ENCODE measurements around the gene SSTR3. TPM values are rescaled to one million over a fixed set of nuclear protein-coding genes. Genes with fewer than 3 reads are reported as not detected.
A peak's percentile ranks its signal among the peaks of the same experiment; 100 is the strongest.

SSTR3 gene
- total and polyA plus RNA-seq, 9 of the 15 experiments (the other 6 are each of a cell fraction or from before 2014, with no cell fraction given): 0.03 TPM; not detected in 8

DNA sequence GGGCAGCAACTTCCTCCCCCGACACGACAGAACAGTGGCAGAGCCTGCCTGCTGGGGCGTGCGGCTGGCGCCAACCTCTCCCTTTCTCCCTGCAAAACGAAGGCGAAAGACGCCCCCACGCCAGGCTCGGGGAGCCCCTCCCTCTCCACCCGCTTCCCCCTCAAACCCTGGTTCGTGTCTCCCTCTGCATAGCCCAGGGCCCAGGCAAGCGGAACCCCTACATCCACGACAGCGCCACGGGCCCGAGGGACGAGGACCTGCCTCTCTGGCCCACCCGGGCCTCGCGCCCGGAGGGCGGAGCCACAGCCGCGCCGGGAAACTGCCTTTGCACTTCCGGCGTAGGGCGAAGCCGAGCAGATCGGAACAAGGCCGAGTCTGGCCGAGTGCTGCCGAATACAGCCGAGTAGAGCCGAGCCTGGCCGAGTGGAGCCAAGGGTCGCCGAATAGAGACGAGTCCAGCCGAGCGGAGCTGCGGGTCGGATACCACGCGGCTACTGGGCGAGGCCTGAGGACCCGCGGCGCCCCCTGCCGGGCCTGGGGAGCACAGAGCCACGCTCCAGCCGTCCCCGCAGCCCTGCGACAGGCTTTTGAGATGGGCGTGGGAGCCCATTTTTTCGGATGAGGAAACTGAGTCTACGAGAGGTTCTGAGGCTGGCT, 13.0 kb downstream of the SSTR3 start (continued):
- TF ChIP-seq HDAC2 (IDR thresholded peaks at IDR 0.05) (peak; percentile 78; the same call in 1 of the 2 replicates), CHD2 (IDR thresholded peaks at IDR 0.05; ENCODE audit: low read depth, low read length) (no peak), ETV1 (tag; conservative IDR thresholded peaks at IDR 0.05; ENCODE audit: low read depth) (0 out of 2 replicates have a peak, but pooled peaks have one; percentile 13), SRSF1 (IDR thresholded peaks at IDR 0.05; ENCODE audit: low read depth, low read length) (no peak), KLF10 (CRISPR knock-in tag; IDR thresholded peaks at IDR 0.05) (no peak), HNRNPH1 (optimal IDR thresholded peaks at IDR 0.05; ENCODE audit: low read depth, low read length) (no peak), TAF1 (IDR thresholded peaks at IDR 0.05; ENCODE audit: control insufficient read depth, extremely low read depth, insufficient read depth, low read length, severe bottlenecking) (peak; percentile 37), KLF16 (IDR thresholded peaks at IDR 0.05) (no peak), ZC3H4 (CRISPR knock-in tag; IDR thresholded peaks at IDR 0.05; ENCODE audit: borderline replicate concordance) (no peak), ZNF24 (IDR thresholded peaks at IDR 0.05) (no peak), ETV5 (CRISPR knock-in tag; IDR thresholded peaks at IDR 0.05; ENCODE audit: low read depth) (peak; percentile 76), PTTG1 (tag; IDR thresholded peaks at IDR 0.05; ENCODE audit: low read depth) (no peak), FUS (optimal IDR thresholded peaks at IDR 0.05; ENCODE audit: low read depth, low read length) (no peak), ZNF551 (CRISPR knock-in tag; IDR thresholded peaks at IDR 0.05) (no peak), ZNF41 (CRISPR knock-in tag; conservative IDR thresholded peaks at IDR 0.05) (no peak), COPS2 (conservative IDR thresholded peaks at IDR 0.05) (no peak), PHF8 (IDR thresholded peaks at IDR 0.05; ENCODE audit: borderline replicate concordance, low read length) (peak; percentile 95), PURB (CRISPR knock-in tag; IDR thresholded peaks at IDR 0.05; ENCODE audit: low read depth) (no peak), HDAC8 (tag; IDR thresholded peaks at IDR 0.05) (no peak), PTBP1 (IDR thresholded peaks at IDR 0.05; ENCODE audit: low read depth, low read length) (no peak), CTBP1 (IDR thresholded peaks at IDR 0.05; ENCODE audit: borderline replicate concordance) (peak; percentile 72; the same call in 1 of the 2 replicates)
- TF ChIP-seq, protein P1, sequence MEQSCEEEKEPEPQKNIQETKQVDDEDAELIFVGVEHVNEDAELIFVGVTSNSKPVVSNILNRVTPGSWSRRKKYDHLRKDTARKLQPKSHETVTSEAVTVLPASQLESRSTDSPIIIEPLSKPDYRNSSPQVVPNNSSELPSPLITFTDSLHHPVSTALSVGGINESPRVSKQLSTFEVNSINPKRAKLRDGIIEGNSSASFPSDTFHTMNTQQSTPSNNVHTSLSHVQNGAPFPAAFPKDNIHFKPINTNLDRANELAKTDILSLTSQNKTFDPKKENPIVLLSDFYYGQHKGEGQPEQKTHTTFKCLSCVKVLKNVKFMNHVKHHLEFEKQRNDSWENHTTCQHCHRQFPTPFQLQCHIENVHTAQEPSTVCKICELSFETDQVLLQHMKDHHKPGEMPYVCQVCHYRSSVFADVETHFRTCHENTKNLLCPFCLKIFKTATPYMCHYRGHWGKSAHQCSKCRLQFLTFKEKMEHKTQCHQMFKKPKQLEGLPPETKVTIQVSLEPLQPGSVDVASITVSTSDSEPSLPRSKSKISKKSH (CRISPR knock-in tag; IDR thresholded peaks at IDR 0.05): no peak
- TF ChIP-seq, protein P2, sequence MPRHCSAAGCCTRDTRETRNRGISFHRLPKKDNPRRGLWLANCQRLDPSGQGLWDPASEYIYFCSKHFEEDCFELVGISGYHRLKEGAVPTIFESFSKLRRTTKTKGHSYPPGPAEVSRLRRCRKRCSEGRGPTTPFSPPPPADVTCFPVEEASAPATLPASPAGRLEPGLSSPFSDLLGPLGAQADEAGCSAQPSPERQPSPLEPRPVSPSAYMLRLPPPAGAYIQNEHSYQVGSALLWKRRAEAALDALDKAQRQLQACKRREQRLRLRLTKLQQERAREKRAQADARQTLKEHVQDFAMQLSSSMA (CRISPR knock-in tag; IDR thresholded peaks at IDR 0.05): no peak
- TF ChIP-seq, protein P3, sequence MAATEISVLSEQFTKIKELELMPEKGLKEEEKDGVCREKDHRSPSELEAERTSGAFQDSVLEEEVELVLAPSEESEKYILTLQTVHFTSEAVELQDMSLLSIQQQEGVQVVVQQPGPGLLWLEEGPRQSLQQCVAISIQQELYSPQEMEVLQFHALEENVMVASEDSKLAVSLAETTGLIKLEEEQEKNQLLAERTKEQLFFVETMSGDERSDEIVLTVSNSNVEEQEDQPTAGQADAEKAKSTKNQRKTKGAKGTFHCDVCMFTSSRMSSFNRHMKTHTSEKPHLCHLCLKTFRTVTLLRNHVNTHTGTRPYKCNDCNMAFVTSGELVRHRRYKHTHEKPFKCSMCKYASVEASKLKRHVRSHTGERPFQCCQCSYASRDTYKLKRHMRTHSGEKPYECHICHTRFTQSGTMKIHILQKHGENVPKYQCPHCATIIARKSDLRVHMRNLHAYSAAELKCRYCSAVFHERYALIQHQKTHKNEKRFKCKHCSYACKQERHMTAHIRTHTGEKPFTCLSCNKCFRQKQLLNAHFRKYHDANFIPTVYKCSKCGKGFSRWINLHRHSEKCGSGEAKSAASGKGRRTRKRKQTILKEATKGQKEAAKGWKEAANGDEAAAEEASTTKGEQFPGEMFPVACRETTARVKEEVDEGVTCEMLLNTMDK (IDR thresholded peaks at IDR 0.05; ENCODE audit: borderline replicate concordance, insufficient read depth, low read depth, low read length, poor library complexity, severe bottlenecking): peak; percentile 97
- TF ChIP-seq, protein P4, sequence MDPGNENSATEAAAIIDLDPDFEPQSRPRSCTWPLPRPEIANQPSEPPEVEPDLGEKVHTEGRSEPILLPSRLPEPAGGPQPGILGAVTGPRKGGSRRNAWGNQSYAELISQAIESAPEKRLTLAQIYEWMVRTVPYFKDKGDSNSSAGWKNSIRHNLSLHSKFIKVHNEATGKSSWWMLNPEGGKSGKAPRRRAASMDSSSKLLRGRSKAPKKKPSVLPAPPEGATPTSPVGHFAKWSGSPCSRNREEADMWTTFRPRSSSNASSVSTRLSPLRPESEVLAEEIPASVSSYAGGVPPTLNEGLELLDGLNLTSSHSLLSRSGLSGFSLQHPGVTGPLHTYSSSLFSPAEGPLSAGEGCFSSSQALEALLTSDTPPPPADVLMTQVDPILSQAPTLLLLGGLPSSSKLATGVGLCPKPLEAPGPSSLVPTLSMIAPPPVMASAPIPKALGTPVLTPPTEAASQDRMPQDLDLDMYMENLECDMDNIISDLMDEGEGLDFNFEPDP (CRISPR knock-in tag; IDR thresholded peaks at IDR 0.05): no peak

Data from K562 (cell line).